ENCODE data around the gene NAALADL1.

The NAALADL1 gene

DNA sequence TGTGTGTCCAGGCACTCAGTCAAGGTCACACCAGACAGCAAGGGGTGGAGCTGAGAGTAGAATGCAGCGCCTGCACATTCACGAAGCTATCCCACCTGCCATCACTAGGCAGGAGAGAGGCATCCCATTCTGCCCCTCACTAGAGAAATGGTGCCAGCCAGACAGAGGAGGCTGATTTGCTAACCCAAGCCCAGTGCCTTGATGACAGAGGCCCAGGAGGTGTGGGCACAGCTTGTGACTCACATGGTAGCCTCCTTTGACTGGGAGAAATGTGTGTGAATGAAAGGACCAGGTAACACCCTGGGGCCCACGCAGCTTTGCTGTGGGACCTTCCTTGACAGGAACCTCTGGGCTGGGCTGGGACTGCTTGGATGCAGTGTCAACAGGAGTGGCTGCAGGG, 5.2 kb upstream of the NAALADL1 start:
- H3K9ac ChIP-seq (ENCODE audit: low read length), result no peak overlapping the region
- no peaks in the 10 kb centered on the region for H3K36me3 ChIP-seq (ENCODE audit: control insufficient read depth, insufficient read depth, low read length)
- H3K9me3 ChIP-seq (ENCODE audit: control insufficient read depth, insufficient read depth, low read depth, low read length), result no peaks in the 10 kb centered on the region
- peaks cover 16% of the 10 kb centered on the region for H3K4me1 ChIP-seq (ENCODE audit: control insufficient read depth, insufficient read depth, low read length)
- no peaks in the 10 kb centered on the region for H3K27me3 ChIP-seq (ENCODE audit: control insufficient read depth, insufficient read depth, low read length)
- no peak overlapping the region for H3K4me3 ChIP-seq (ENCODE audit: low read depth, low read length)
- no peak overlapping the region for H3K27ac ChIP-seq (ENCODE audit: low read depth, low read length)

DNA sequence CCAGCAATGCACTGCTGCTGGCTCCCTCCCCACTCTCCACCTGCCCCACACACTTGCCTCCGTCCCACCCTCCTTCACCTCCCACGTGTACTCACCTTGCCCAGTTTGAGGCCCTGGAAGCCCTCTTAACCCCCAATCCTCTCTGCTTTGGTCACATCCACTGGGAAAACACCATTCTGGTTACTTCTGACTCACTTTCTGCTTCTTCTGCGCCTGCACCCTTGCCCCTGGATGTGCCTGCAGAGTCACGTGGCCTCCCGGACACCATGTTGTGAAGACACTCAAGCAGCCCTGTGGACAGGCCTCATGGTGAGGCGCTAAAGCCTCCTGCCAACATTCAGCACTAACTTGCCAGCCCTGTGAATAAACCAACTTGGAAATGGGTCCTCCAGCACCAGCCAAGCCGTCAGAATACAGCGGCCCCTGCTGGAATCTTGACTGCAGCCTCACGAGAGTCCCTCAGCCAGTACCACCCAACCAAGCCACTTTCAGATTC, 2.6 kb upstream of the NAALADL1 start:
- no peaks in the 10 kb centered on the region for H3K27me3 ChIP-seq (ENCODE audit: control insufficient read depth, insufficient read depth, low read length)
- H3K4me1 ChIP-seq (ENCODE audit: control insufficient read depth, insufficient read depth, low read length), result peaks cover under 1% of the 10 kb centered on the region; the same call in 1 of the 2 replicates
- H3K9me3 ChIP-seq (ENCODE audit: control insufficient read depth, insufficient read depth, low read depth, low read length), result no peaks in the 10 kb centered on the region
- H3K9ac ChIP-seq (ENCODE audit: low read length), result no peak overlapping the region
- H3K27ac ChIP-seq (ENCODE audit: low read depth, low read length), result no peak overlapping the region
- no peaks in the 10 kb centered on the region for H3K36me3 ChIP-seq (ENCODE audit: control insufficient read depth, insufficient read depth, low read length)
- H3K4me3 ChIP-seq (ENCODE audit: low read depth, low read length), result no peak overlapping the region

DNA sequence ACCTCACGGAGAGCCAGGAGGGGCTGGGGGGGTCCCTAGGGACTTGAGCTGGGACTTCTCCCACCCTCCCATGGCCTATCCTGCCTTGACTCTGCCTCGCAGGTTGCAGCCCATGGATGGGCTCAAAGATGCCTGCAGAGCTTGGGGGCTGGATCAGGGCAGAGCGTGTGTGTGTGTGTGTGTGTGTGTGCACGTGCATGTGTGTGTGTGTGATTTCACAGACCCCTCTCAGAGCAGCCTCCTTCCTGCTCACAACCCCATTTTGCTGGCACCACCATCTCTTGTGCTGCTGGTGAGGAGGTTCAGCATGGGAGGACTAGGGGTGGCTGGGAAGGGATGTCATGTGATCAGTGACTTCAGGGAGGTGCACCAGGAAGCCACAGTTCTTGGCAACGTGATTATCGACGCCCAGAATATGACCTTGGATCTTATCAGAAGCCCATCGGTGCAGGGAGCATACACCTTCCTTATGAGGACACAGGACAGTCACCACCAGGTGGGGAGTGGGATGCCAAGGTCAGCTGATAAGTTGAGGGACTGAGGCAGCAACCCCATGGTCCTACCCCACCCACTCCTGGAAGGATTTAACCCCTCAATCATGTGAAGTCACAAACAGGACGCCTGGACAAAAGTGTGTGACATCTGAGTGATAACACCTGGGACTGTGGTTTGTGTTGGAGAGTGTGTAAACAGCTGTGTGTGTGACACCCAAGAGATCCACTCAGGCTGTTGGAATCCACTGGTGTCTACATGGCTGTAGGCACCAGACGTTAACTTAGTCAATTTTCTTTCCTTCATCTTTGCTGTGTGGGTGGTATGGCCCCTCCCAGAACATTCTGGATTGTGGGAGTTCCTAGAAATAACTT, 1.8 kb upstream of the NAALADL1 start:
- H3K36me3 ChIP-seq (ENCODE audit: control insufficient read depth, insufficient read depth, low read length), result no peaks in the 10 kb centered on the region

DNA sequence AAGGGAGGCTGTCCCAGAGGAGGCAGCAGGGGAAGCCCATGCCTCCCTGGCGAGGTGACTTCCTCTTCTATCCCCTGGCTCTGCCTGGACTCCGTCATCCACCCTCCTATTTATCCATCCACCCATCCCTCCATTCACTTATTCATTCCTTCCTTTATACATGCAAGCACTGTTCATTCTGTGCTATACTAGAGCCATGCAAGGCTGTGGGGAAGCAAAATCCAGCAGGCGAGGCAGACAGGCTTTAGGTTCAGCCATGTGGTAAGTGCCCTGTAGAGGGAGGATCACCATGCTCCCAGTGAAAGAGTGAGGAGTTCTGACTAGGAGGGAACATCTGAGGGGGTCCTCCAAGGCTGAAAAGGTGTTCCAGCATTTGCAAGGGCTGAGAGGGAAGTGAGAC, 1.2 kb upstream of the NAALADL1 start:
- H3K27me3 ChIP-seq (ENCODE audit: control insufficient read depth, insufficient read depth, low read length), result no peaks in the 10 kb centered on the region

More for the DNA sequence above, 1.8 kb upstream of the NAALADL1 start:
- Histone ChIP-seq H3K4me1 (ENCODE audit: control insufficient read depth, insufficient read depth, low read length) (no peaks in the 10 kb centered on the region), H3K27ac (ENCODE audit: low read depth, low read length) (no peak overlapping the region), H3K4me3 (ENCODE audit: low read depth, low read length) (no peak overlapping the region), H3K27me3 (ENCODE audit: control insufficient read depth, insufficient read depth, low read length) (no peaks in the 10 kb centered on the region), H3K9me3 (ENCODE audit: control insufficient read depth, insufficient read depth, low read depth, low read length) (no peaks in the 10 kb centered on the region), H3K9ac (ENCODE audit: low read length) (no peak overlapping the region)

GRCh38 chr11:65058012-65058411, 341 bp downstream of the NAALADL1 start:
- Histone ChIP-seq H3K9me3 (ENCODE audit: control insufficient read depth, insufficient read depth, low read depth, low read length) (no peaks in the 10 kb centered on the region), H3K4me1 (ENCODE audit: control insufficient read depth, insufficient read depth, low read length) (no peaks in the 10 kb centered on the region), H3K36me3 (ENCODE audit: control insufficient read depth, insufficient read depth, low read length) (no peaks in the 10 kb centered on the region), H3K9ac (ENCODE audit: low read length) (no peak overlapping the region), H3K4me3 (ENCODE audit: low read depth, low read length) (no peak overlapping the region), H3K27ac (ENCODE audit: low read depth, low read length) (no peak overlapping the region), H3K27me3 (ENCODE audit: control insufficient read depth, insufficient read depth, low read length) (no peaks in the 10 kb centered on the region)

More for the DNA sequence above, 1.2 kb upstream of the NAALADL1 start:
- Histone ChIP-seq H3K9me3 (ENCODE audit: control insufficient read depth, insufficient read depth, low read depth, low read length) (no peaks in the 10 kb centered on the region), H3K4me1 (ENCODE audit: control insufficient read depth, insufficient read depth, low read length) (no peaks in the 10 kb centered on the region), H3K4me3 (ENCODE audit: low read depth, low read length) (no peak overlapping the region), H3K9ac (ENCODE audit: low read length) (no peak overlapping the region), H3K27ac (ENCODE audit: low read depth, low read length) (no peak overlapping the region), H3K36me3 (ENCODE audit: control insufficient read depth, insufficient read depth, low read length) (no peaks in the 10 kb centered on the region)

GRCh38 chr11:65057526-65057925, 827 bp downstream of the NAALADL1 start:
- Histone ChIP-seq H3K9ac (ENCODE audit: low read length) (no peak overlapping the region), H3K4me1 (ENCODE audit: control insufficient read depth, insufficient read depth, low read length) (no peaks in the 10 kb centered on the region), H3K9me3 (ENCODE audit: control insufficient read depth, insufficient read depth, low read depth, low read length) (no peaks in the 10 kb centered on the region), H3K27me3 (ENCODE audit: control insufficient read depth, insufficient read depth, low read length) (no peaks in the 10 kb centered on the region), H3K4me3 (ENCODE audit: low read depth, low read length) (no peak overlapping the region), H3K27ac (ENCODE audit: low read depth, low read length) (no peak overlapping the region), H3K36me3 (ENCODE audit: control insufficient read depth, insufficient read depth, low read length) (no peaks in the 10 kb centered on the region)

DNA sequence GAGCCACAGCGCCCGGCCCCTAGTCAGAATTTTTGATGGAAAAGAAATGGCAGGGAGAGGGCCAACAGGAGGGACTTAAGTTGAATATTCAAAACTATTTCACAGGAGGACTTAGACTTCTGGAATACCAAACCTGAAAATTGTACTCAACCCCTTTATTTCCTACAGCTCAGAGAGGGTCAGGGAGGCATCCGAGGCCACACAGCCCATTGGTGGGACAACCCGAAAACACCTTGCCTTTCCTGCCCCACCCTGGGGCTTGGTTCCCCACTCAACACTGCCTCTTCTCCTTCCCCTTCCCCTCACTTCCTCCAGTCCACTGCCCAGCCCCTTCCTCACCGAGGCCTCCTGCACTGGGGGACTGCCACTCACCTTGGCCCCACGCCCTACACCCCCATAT, 1.4 kb downstream of the NAALADL1 start:
- H3K4me1 ChIP-seq (ENCODE audit: control insufficient read depth, insufficient read depth, low read length), result no peaks in the 10 kb centered on the region
- no peak overlapping the region for H3K4me3 ChIP-seq (ENCODE audit: low read depth, low read length)
- H3K9me3 ChIP-seq (ENCODE audit: control insufficient read depth, insufficient read depth, low read depth, low read length), result no peaks in the 10 kb centered on the region
- H3K9ac ChIP-seq (ENCODE audit: low read length), result no peak overlapping the region
- H3K27ac ChIP-seq (ENCODE audit: low read depth, low read length), result no peak overlapping the region
- H3K36me3 ChIP-seq (ENCODE audit: control insufficient read depth, insufficient read depth, low read length), result no peaks in the 10 kb centered on the region
- H3K27me3 ChIP-seq (ENCODE audit: control insufficient read depth, insufficient read depth, low read length), result no peaks in the 10 kb centered on the region

- no peaks in the 10 kb centered on the region for H3K27me3 ChIP-seq (ENCODE audit: control insufficient read depth, insufficient read depth, low read length)
- no peaks in the 10 kb centered on the region for H3K9me3 ChIP-seq (ENCODE audit: control insufficient read depth, insufficient read depth, low read depth, low read length)
- H3K4me1 ChIP-seq (ENCODE audit: control insufficient read depth, insufficient read depth, low read length), result no peaks in the 10 kb centered on the region
- H3K36me3 ChIP-seq (ENCODE audit: control insufficient read depth, insufficient read depth, low read length), result no peaks in the 10 kb centered on the region
- no peak overlapping the region for H3K27ac ChIP-seq (ENCODE audit: low read depth, low read length)
- no peak overlapping the region for H3K4me3 ChIP-seq (ENCODE audit: low read depth, low read length)
- no peak overlapping the region for H3K9ac ChIP-seq (ENCODE audit: low read length)
Observed at GRCh38 chr11:65055538-65055937, 2.8 kb downstream of the NAALADL1 start.

- Histone ChIP-seq H3K36me3 (ENCODE audit: control insufficient read depth, insufficient read depth, low read length) (no peaks in the 10 kb centered on the region), H3K4me3 (ENCODE audit: low read depth, low read length) (no peak overlapping the region), H3K9ac (ENCODE audit: low read length) (no peak overlapping the region), H3K27me3 (ENCODE audit: control insufficient read depth, insufficient read depth, low read length) (no peaks in the 10 kb centered on the region), H3K27ac (ENCODE audit: low read depth, low read length) (no peak overlapping the region), H3K9me3 (ENCODE audit: control insufficient read depth, insufficient read depth, low read depth, low read length) (no peaks in the 10 kb centered on the region), H3K4me1 (ENCODE audit: control insufficient read depth, insufficient read depth, low read length) (no peaks in the 10 kb centered on the region)
Observed at GRCh38 chr11:65053827-65054508, 4.4 kb downstream of the NAALADL1 start.

- H3K4me1 ChIP-seq (ENCODE audit: control insufficient read depth, insufficient read depth, low read length), result no peaks in the 10 kb centered on the region
- no peaks in the 10 kb centered on the region for H3K9me3 ChIP-seq (ENCODE audit: control insufficient read depth, insufficient read depth, low read depth, low read length)
- no peak overlapping the region for H3K9ac ChIP-seq (ENCODE audit: low read length)
- no peak overlapping the region for H3K4me3 ChIP-seq (ENCODE audit: low read depth, low read length)
- 0 out of 2 replicates have a peak, but pooled peaks cover under 1% of the 10 kb centered on the region for H3K36me3 ChIP-seq (ENCODE audit: control insufficient read depth, insufficient read depth, low read length)
- no peaks in the 10 kb centered on the region for H3K27me3 ChIP-seq (ENCODE audit: control insufficient read depth, insufficient read depth, low read length)
- H3K27ac ChIP-seq (ENCODE audit: low read depth, low read length), result no peak overlapping the region
Observed at GRCh38 chr11:65051398-65051858, 6.9 kb downstream of the NAALADL1 start.

All from HUES6 (cell line).